22Rv1 (cell line): ENCODE data around the gene MAN2B2.

ENCODE experiments used
- ZFX ChIP-seq: fragments of 450-650 bp; IDR thresholded peaks from 2 replicates; pipeline ENCODE4 v1.6.1; 2017; ENCODE audit warnings: antibody characterized with exemption, borderline replicate concordance
- TF ChIP-seq, protein P1 (sequence below): fragments of 450-650 bp; IDR thresholded peaks from 2 replicates; pipeline ENCODE4 v1.5.1; 2017; ENCODE audit warnings: mild to moderate bottlenecking

DNA sequence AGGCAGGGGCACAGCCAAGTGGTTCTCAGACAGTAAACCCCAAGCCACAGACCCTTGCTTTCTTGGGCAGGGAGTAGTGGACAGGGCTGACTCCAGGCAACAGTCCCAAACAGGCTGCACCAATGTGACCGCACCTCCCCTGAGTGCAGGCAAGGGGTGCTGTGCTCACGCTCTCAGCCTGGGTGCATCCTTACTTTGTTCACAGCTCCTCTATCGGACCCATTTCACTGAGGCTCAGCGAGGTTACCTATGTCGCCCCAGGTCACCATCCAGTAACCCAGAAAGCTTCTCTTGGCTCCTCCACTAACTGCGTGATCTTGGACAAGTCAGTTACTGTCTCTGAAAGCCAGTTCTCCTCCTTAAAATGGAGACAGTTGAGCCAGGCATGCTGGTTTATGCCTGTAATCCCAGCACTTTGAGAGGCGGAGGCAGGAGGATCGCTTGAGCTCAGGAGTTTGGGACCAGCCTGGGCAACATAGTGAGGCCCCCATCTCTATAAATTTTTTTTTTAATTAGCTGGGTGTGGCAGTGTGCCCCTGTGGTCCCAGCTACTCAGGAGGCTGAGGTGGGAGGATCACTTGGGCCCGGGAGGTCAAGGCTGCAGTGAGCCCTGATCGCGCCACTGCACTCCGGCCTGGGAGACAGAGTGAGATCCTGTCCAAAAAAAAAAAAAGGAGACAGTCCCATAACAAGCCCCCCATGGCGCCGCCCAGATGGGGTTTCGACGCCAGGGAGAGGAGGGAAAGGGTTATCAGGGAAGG, 823 bp upstream of the MAN2B2 start:
- TF ChIP-seq, protein P1, sequence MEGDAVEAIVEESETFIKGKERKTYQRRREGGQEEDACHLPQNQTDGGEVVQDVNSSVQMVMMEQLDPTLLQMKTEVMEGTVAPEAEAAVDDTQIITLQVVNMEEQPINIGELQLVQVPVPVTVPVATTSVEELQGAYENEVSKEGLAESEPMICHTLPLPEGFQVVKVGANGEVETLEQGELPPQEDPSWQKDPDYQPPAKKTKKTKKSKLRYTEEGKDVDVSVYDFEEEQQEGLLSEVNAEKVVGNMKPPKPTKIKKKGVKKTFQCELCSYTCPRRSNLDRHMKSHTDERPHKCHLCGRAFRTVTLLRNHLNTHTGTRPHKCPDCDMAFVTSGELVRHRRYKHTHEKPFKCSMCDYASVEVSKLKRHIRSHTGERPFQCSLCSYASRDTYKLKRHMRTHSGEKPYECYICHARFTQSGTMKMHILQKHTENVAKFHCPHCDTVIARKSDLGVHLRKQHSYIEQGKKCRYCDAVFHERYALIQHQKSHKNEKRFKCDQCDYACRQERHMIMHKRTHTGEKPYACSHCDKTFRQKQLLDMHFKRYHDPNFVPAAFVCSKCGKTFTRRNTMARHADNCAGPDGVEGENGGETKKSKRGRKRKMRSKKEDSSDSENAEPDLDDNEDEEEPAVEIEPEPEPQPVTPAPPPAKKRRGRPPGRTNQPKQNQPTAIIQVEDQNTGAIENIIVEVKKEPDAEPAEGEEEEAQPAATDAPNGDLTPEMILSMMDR, result no peak
- TF ChIP-seq ZFX, result no peak
